GM21447 (cell line): ENCODE data around the gene SGO2.
"Not testable (repeated sequence)": the region's sequence is repeated elsewhere in the genome, so short reads cannot be mapped to it uniquely, and the experiment has no call there.

ENCODE experiments used
- ATAC-seq: cut with Tn5 transposase; IDR thresholded peaks from one replicate; pipeline ENCODE4 v1.9.1; 2021; ENCODE audit not compliant: unreplicated experiment

SGO2 gene

GRCh38 chr2:200523604-200524003 is 2.4 kb upstream of the SGO2 start:
- no peak for ATAC-seq

- no peak for ATAC-seq
These were observed 941 bp upstream of the SGO2 start for GRCh38 chr2:200525066-200525465.

- no peak for ATAC-seq
These were observed 491 bp upstream of the SGO2 start for GRCh38 chr2:200525551-200525881.

- ATAC-seq = no peak
These were observed 2.2 kb downstream of the SGO2 start for GRCh38 chr2:200528228-200528627.

- ATAC-seq = no peak
These were observed 7.7 kb downstream of the SGO2 start for GRCh38 chr2:200533754-200534153.

- ATAC-seq = no peak
These were observed 8.6 kb downstream of the SGO2 start for GRCh38 chr2:200534572-200534971.

- no peak for ATAC-seq
These were observed 12.1 kb downstream of the SGO2 start for GRCh38 chr2:200538139-200538538.

- no peak for ATAC-seq
These were observed 14.8 kb downstream of the SGO2 start for GRCh38 chr2:200540793-200541192.

GRCh38 chr2:200566596-200566995 is 40.6 kb downstream of the SGO2 start:
- ATAC-seq = not testable (repeated sequence)

GRCh38 chr2:200567932-200568331 is 41.9 kb downstream of the SGO2 start:
- ATAC-seq = no peak

GRCh38 chr2:200575957-200576356 is 50.0 kb downstream of the SGO2 start:
- no peak for ATAC-seq

GRCh38 chr2:200577027-200577426 is 51.0 kb downstream of the SGO2 start:
- no peak for ATAC-seq

GRCh38 chr2:200578778-200579177 is 52.8 kb downstream of the SGO2 start:
- ATAC-seq = no peak

- no peak for ATAC-seq
These were observed 58.6 kb downstream of the SGO2 start for GRCh38 chr2:200584639-200585038.

- no peak for ATAC-seq
These were observed 59.3 kb downstream of the SGO2 start for GRCh38 chr2:200585340-200585729.

- peak; percentile 42 for ATAC-seq
These were observed 60.0 kb downstream of the SGO2 start, which contains the start of gene AOX1 for GRCh38 chr2:200585730-200586643. Gene AOX1 (plus strand): TSS chr2:200586014. CDS start chr2:200586109, 95 bp downstream.

- no peak for ATAC-seq
These were observed 60.6 kb downstream of the SGO2 start for GRCh38 chr2:200586644-200586975.

- ATAC-seq = no peak
These were observed 61.1 kb downstream of the SGO2 start for GRCh38 chr2:200587007-200587616.

- no peak for ATAC-seq
These were observed 62.2 kb downstream of the SGO2 start for GRCh38 chr2:200588076-200588678.

GRCh38 chr2:200590090-200590489 is 64.1 kb downstream of the SGO2 start:
- ATAC-seq = no peak

GRCh38 chr2:200591308-200591707 is 65.3 kb downstream of the SGO2 start:
- ATAC-seq = no peak

GRCh38 chr2:200592406-200593075 is 66.5 kb downstream of the SGO2 start:
- ATAC-seq = no peak
